Ishikawa (cell line): ENCODE measurements around the gene ALB.

Experiments
- CEBPB ChIP-seq: IDR thresholded peaks from 2 replicates; pipeline ENCODE4 v1.6.1; 2012
- CREB1 ChIP-seq: IDR thresholded peaks from 2 replicates; pipeline ENCODE4 v1.6.1; 2012; ENCODE audit warnings: low read depth
- EGR1 ChIP-seq: IDR thresholded peaks from 2 replicates; pipeline ENCODE4 v1.6.1; 2012
- EP300 ChIP-seq: IDR thresholded peaks from 2 replicates; pipeline ENCODE4 v1.6.1; 2012; ENCODE audit warnings: borderline replicate concordance
- FOXM1 ChIP-seq: IDR thresholded peaks from 2 replicates; pipeline ENCODE4 v1.6.1; 2012; ENCODE audit warnings: low read depth, borderline replicate concordance
- MAX ChIP-seq: IDR thresholded peaks from 2 replicates; pipeline ENCODE4 v1.6.1; 2012
- NFIC ChIP-seq: IDR thresholded peaks from 2 replicates; pipeline ENCODE4 v1.6.1; 2012
- RAD21 ChIP-seq: IDR thresholded peaks from 2 replicates; pipeline ENCODE4 v1.6.1; 2012; ENCODE audit warnings: low read depth
- REST ChIP-seq: IDR thresholded peaks from 2 replicates; pipeline ENCODE4 v1.6.1; 2012; ENCODE audit warnings: low read depth, mild to moderate bottlenecking
- TAF1 ChIP-seq: IDR thresholded peaks from 2 replicates; pipeline ENCODE4 v1.6.1; 2012; ENCODE audit warnings: low read depth, mild to moderate bottlenecking
- TCF12 ChIP-seq: IDR thresholded peaks from 2 replicates; pipeline ENCODE4 v1.6.1; 2012; ENCODE audit warnings: low read depth
- TEAD4 ChIP-seq: IDR thresholded peaks from 2 replicates; pipeline ENCODE4 v1.6.1; 2012
- USF1 ChIP-seq: IDR thresholded peaks from 2 replicates; pipeline ENCODE4 v1.6.1; 2012
- YY1 ChIP-seq: IDR thresholded peaks from 2 replicates; pipeline ENCODE4 v1.6.1; 2012; ENCODE audit warnings: low read depth
- ZBTB7A ChIP-seq: IDR thresholded peaks from 2 replicates; pipeline ENCODE4 v1.6.1; 2012; ENCODE audit warnings: low read depth

ALB gene

GRCh38 chr4:73422458-73422752 lies 18.3 kb downstream of the ALB start:
- TF ChIP-seq TAF1 (no peak), TEAD4 (no peak)

- no peak for TF ChIP-seq USF1
- no peak for TF ChIP-seq RAD21
- no peak for TF ChIP-seq ZBTB7A
- TF ChIP-seq FOXM1, result no peak
- no peak for TF ChIP-seq NFIC
- no peak for TF ChIP-seq REST
Observed at GRCh38 chr4:73423184-73423583, 19.1 kb downstream of the ALB start.

- TF ChIP-seq USF1, result no peak
- no peak for TF ChIP-seq FOXM1
- TF ChIP-seq NFIC, result no peak
- no peak for TF ChIP-seq TAF1
- TF ChIP-seq TCF12, result no peak
- TF ChIP-seq RAD21, result no peak
- no peak for TF ChIP-seq EP300
- TF ChIP-seq REST, result no peak
- no peak for TF ChIP-seq CREB1
- TF ChIP-seq YY1, result no peak
- no peak for TF ChIP-seq MAX
- no peak for TF ChIP-seq ZBTB7A
- no peak for TF ChIP-seq CEBPB
- TF ChIP-seq TEAD4, result no peak
Observed at GRCh38 chr4:73426666-73427065, 22.6 kb downstream of the ALB start.

- TF ChIP-seq MAX (no peak), FOXM1 (no peak), EGR1 (no peak), USF1 (no peak), ZBTB7A (no peak), TCF12 (no peak), NFIC (no peak)
Observed at GRCh38 chr4:73429118-73429517, 25.0 kb downstream of the ALB start.

GRCh38 chr4:73429826-73430587 lies 25.9 kb downstream of the ALB start:
- TF ChIP-seq YY1, result no peak
- no peak for TF ChIP-seq EGR1
- TF ChIP-seq RAD21, result no peak
- no peak for TF ChIP-seq MAX

GRCh38 chr4:73431813-73432168 lies 27.7 kb downstream of the ALB start:
- TF ChIP-seq FOXM1, result no peak
- TF ChIP-seq MAX, result no peak
- TF ChIP-seq TCF12, result no peak
- no peak for TF ChIP-seq ZBTB7A
- no peak for TF ChIP-seq EP300
- TF ChIP-seq TEAD4, result no peak
- no peak for TF ChIP-seq RAD21
- no peak for TF ChIP-seq NFIC
- no peak for TF ChIP-seq REST
- no peak for TF ChIP-seq EGR1
- no peak for TF ChIP-seq YY1
- TF ChIP-seq CEBPB, result no peak
